Measurements from ENCODE around the gene BPIFB2.

BPIFB2 gene

DNA sequence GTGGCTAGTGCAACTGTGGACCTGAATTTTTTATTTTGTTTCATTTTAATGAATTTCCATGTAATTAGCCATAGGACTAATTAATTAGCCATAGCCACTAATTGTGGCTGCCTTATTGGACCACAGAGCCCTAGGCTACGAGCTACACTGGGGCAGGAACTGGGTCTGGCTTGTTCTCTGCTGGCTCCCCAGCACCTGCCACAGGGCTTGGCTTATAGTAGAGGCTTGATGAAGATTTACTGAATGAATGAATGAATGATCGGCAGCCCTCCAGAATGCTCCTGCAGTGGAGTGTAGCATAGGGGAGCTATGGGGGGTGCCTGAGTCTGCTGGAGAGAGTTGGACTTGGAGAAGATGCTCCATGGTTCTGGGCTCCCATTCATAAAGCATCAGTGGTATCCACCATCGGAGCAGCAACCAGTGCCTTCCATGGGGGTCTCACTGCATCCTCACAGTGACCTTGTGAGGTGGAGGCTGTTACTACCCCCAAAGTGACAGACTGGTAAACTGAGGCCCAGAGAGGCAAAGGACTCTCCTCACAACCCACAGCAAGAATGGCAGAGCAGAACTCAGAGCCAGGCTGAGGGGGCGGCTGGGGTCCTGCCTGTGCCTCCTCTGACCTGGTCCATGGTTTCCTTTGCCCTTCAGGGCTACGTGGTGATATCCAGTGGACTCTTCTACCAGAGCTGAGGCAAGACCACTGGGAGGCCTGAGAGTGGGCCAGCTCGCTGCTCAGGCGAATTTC lies 15.4 kb downstream of the BPIFB2 start:
- DNase-seq = no peak

GRCh38 chr20:33023439-33024242 lies 16.1 kb downstream of the BPIFB2 start:
- no peak for DNase-seq

GRCh38 chr20:33024243-33024560 lies 16.7 kb downstream of the BPIFB2 start:
- DNase-seq = no peak

- DNase-seq = no peak
Observed at GRCh38 chr20:33024609-33025317, 17.3 kb downstream of the BPIFB2 start.

DNA sequence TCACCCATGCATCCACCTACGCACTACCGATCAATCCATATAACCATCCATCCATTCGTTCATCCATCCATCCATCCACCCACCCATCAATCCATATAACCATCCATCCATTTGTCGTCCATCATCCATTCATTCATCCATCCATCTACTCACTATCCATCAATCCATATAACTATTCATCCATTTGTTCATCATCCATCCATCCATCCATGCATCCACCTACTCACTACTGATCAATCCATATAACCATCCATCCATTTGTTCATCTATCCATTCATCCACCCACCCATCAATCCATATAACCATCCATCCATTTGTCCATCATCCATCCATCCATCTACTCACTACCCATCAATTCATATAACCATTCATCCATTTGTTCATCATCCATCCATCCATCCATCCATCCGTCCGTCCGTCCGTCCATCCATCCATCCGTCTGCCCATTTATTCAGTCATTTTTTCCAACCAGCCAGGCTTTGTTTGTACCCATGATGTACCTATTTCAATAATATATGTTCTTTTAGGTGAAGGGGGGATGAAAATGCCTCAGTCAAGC lies 17.9 kb downstream of the BPIFB2 start:
- no peak for DNase-seq

DNA sequence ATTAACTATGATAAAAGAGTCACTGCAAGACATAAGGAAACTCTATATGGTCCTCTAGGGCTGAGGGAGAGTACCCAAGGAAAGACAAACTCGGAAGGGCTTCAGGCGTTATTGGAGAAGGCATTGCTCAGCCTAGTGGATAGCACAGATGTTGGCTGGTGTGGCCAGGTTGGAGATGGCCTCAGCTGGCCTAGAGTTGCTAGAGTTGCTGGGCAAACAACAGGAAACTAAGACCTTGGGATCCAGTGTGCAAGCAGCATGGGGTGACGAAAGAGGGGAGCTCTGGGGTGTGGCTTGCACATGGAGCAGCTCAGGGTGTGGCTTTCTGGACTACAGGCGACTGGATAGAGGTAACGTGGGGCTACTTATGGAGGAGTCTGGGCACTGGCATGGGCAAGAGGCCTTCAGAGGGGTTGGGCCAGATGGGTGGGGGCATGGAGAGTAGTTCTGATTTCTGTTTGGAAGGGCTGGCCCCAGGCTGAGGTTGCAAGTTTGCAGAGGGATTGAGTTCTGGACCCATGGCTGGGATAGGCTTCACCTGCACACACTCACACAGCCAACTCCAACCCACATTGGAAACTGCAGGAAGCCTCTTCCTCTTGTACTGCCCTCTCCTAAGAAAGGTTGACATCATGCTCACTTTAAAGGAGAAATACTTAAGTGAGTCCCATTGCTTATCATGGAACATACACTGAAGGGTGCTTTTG lies 18.7 kb downstream of the BPIFB2 start:
- DNase-seq = no peak

DNA sequence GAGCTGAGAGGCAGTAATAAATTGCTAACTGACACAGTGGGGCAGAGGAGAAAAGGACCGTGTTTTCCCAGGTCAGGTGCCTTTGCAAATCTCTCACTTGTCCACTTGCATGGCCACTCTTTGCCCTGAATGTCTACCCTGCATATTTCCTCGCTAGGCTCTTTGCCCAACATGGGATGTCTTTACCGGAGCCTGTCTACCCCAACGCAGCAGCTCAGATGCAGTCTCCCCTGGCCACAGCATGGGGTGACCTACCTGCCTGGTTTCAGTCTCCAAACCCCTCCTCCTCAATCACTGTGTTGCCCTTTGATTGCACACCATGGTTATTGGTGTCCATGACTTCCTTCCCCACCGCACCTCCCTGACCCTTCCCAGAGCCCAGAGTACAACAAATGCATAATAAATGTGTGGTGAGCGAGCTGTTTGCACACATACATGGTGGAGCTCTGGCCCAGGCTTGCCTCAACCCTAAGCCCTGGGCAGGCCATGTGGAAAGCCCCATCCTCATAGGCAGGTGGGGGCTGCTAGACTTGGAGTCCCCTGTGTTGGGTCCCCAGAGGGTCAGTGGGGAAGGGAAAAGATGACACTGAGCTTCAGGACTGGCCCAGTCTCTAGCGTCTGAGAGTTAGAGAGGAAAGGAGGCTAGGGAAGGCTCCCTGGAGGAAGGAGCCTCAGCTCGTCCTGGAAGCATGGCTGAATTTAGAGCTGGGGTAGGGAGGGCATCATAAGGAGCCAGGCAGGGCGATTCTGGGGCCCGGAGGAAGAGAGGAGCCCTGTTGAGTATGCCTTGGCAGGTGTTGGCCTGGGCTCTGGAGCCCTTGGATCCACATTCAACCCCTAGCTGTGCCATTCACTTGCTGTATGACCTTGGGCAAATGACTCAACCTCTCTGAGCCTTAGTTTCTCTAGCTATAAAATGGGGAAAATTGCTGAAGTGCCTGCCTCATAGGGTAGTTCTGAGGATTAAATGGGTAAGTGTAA lies 19.6 kb downstream of the BPIFB2 start:
- no peak for DNase-seq

- DNase-seq = no peak
Observed at GRCh38 chr20:33027769-33028751, 20.6 kb downstream of the BPIFB2 start.

GRCh38 chr20:33028875-33029274 lies 21.4 kb downstream of the BPIFB2 start:
- DNase-seq = no peak

- no peak for DNase-seq
Observed at GRCh38 chr20:33030076-33030475, 22.6 kb downstream of the BPIFB2 start.

- DNase-seq = no peak
Observed at GRCh38 chr20:33030569-33030968, 23.1 kb downstream of the BPIFB2 start.

GRCh38 chr20:33031531-33031930 lies 24.0 kb downstream of the BPIFB2 start, which contains the start of gene BPIFB6:
TSS of gene BPIFB6 (plus strand) at chr20:33031648. CDS start at chr20:33031648, 0 bp downstream.
- no peak for DNase-seq

DNA sequence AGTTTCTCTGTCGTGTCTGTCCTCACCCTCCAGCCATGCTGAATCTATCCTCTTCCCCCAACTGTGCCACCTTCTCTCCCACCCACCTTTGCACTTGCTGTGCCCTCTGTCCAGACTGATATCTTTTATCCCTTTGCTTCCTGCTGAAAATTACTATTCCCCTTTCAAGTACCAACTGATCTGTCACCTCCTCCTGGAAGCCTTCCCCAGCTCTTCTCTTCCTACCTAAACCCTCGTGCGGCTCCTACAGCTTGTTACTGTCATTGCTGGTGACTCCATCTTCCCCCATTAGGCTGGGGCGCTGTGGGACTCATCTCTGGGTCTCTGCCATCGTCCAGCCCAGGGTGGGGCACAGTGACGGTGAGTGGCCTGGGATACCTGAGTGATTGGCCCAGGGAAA lies 25.1 kb downstream of the BPIFB2 start:
- no peak for DNase-seq

GRCh38 chr20:33033381-33033780 lies 25.9 kb downstream of the BPIFB2 start:
- DNase-seq = no peak

- no peak for DNase-seq
Observed at GRCh38 chr20:33034115-33034514, 26.6 kb downstream of the BPIFB2 start.

DNA sequence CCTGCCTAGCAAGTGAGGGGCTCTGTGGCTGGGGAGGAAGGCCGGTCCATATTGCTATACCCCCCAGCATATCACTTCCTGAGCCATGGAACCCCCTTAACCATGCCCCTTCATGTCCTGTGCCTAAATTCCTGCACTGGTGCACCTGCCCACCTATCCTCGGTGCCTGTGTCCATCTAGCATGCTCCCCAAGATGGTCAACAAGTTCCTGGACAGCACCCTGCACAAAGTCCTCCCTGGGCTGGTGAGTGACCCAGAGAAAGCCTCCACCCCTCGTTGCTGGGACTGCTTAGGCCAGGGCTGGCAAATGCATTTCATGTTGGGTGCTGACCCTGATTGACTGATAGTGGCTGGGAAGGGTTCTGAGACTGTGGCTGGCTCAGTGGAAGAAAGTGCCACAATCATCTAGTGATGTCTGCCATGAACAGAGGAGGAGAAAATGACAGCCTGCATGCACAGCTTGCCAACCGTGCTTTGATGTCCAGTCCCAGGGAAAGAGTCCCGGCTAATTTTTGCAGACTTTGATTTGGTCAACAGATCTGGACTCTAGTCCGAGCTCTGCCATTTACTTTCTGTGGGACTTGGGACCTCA lies 27.5 kb downstream of the BPIFB2 start:
- DNase-seq = no peak

GRCh38 chr20:33037456-33037855 lies 30.0 kb downstream of the BPIFB2 start:
- no peak for DNase-seq

DNA sequence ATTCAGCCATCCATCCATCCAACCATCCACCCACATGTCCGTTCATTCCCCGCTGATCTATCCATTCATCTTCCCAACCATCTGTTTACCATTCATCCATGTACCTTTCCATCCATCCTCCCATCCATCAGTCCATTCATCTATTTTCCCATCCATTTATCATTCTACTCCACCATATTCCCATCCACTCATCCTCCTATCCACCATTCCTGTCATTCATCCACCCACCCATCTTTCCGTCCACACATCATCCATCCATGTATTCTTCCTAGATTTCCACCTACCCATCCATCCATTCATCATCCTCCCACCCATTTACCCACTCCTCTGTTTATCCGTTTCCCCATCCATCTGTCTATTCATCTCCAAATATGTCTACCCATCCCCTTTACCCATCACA lies 30.7 kb downstream of the BPIFB2 start:
- DNase-seq = no peak

DNA sequence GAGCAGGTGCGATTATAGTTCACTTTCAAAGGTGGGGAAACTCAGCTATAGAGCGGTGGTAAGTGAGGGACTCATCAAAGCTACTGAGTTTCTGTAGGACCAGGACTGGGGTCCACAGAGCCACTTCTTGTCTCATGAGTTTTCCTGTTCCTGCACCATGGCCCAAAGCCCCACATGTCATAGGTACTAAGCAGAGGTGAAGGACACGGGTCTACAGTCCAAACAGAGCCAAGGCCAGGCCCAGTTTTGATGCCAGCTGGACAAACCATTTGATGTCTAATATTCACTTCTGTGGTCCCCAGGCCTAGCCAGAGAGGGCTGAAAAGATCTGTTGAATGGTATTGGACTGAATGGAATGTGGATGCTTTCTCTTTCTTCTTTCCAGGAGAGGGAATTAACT lies 34.9 kb downstream of the BPIFB2 start:
- no peak for DNase-seq

Measured in activated CD4-positive, CD25-positive, alpha-beta regulatory T cell treated with anti-CD3 and anti-CD28 coated beads, Interleukin-2, amount 50 U/mL, for 72 hours (primary cell).